HCT116 (cell line): ENCODE measurements around the gene TTLL11. TPM values are rescaled to one million over a fixed set of nuclear protein-coding genes. Genes with fewer than 3 reads are reported as not detected.

Experiments used
- ATAC-seq: fragments of 200-7000 bp; cut with Tn5 transposase; 2 replicates; pipeline ENCODE4 v1.9.1; 2020; ENCODE audit warnings: mild to moderate bottlenecking, moderate library complexity
- BruUV-seq: library from RNA; stranded (reverse); fragments of 400-500 nt; replicated peaks from 2 replicates; lab custom pipeline; 2021; lab: Mats Ljungman, UMichigan
- CTCF ChIA-PET: fragments of 300-600 bp; sonication (Branson Sonifier 250); formaldehyde crosslinking; loops from one replicate; lab custom pipeline; 2021; ENCODE audit warnings: antibody characterized with exemption; lab: Charles Lee
- POLR2A ChIA-PET: fragments of 300-600, 350-600 bp; sonication (Branson Sonifier 250); formaldehyde crosslinking; loops from one replicate; lab custom pipeline; 2021; ENCODE audit warnings: antibody characterized with exemption; lab: Charles Lee
- RAD21 ChIA-PET, 2 experiments: fragments of 300-600 bp; sonication (Branson Sonifier 250); formaldehyde crosslinking; loops; one replicate each; lab custom pipeline; 2023; ENCODE audit warnings: low total read pairs in 2 of 2; ENCODE audit not compliant: uncharacterized antibody in 2 of 2, unreplicated experiment in 2 of 2, low non-redundant PET in 1 of 2; lab: Charles Lee
- DNase-seq: peaks from one replicate; pipeline ENCODE4 v3.0.0-alpha.2; 2010; ENCODE audit warnings: low read depth, low spot score
- H2AFZ ChIP-seq: fragments of 200-600 bp; shearing (Covaris generic), sonication (generic); 2 replicates; pipeline ENCODE4 v1.6.1; 2017; ENCODE audit warnings: low read depth, mixed run types, mixed read lengths, antibody characterized with exemption, low read length; ENCODE audit not compliant: poor library complexity, severe bottlenecking
- H3K27ac ChIP-seq: 2 replicates; pipeline ENCODE4 v1.5.1; 2012; ENCODE audit warnings: low read depth, low read length
- H3K27me3 ChIP-seq: fragments of 200-600 bp; sonication (generic); 2 replicates; pipeline ENCODE4 v1.6.1; 2016; ENCODE audit warnings: mixed run types, low read length, mixed read lengths; ENCODE audit not compliant: insufficient read depth
- H3K36me3 ChIP-seq, 2 experiments: fragments of 200-500 bp in 1 of 2; fragments of 200-600 bp in 1 of 2; sonication (Bioruptor generic) in 1 of 2; sonication (generic) in 1 of 2; 2 replicates each; pipeline versions ENCODE4 v1.5.1 to v1.6.1; 2014 to 2016; ENCODE audit warnings: low read length in 2 of 2, inconsistent platforms in 1 of 2, mixed read lengths in 1 of 2, mixed run types in 1 of 2; ENCODE audit not compliant: insufficient read depth in 2 of 2, control insufficient read depth in 1 of 2
- H3K4me1 ChIP-seq, 2 experiments: fragments of 200-600 bp in 1 of 2; sonication (generic) in 1 of 2; 2 replicates each; pipeline versions ENCODE4 v1.5.1 to v1.6.1; 2012 to 2017; ENCODE audit warnings: low read length in 2 of 2, inconsistent platforms in 1 of 2, mild to moderate bottlenecking in 1 of 2, mixed read lengths in 1 of 2, mixed run types in 1 of 2, moderate library complexity in 1 of 2; ENCODE audit not compliant: insufficient read depth in 2 of 2, control insufficient read depth in 1 of 2
- H3K4me2 ChIP-seq: fragments of 200-600 bp; sonication (generic); 2 replicates; pipeline ENCODE4 v1.6.1; 2017; ENCODE audit warnings: mixed run types, low read length, mixed read lengths
- H3K4me3 ChIP-seq, 2 experiments: fragments of 200-600 bp in 1 of 2; sonication (generic) in 1 of 2; replicated peaks in 1 of 2; 2 replicates each; pipeline ENCODE4 v1.5.1; 2011 to 2016; ENCODE audit warnings: low read length in 2 of 2, control low read depth in 1 of 2, low read depth in 1 of 2, mild to moderate bottlenecking in 1 of 2, mixed read lengths in 1 of 2, mixed run types in 1 of 2
- H3K79me2 ChIP-seq: fragments of 200-600 bp; sonication (generic); 2 replicates; pipeline ENCODE4 v1.6.1; 2017; ENCODE audit warnings: mild to moderate bottlenecking, mixed run types, low read length, moderate library complexity, mixed read lengths; ENCODE audit not compliant: insufficient read depth
- H3K9ac ChIP-seq: fragments of 200-600 bp; sonication (generic); 2 replicates; pipeline ENCODE4 v1.6.1; 2016; ENCODE audit warnings: low read length, mixed read lengths
- H3K9me2 ChIP-seq: fragments of 200-600 bp; sonication (generic), shearing (Covaris generic); 2 replicates; pipeline ENCODE4 v1.6.1; 2017; ENCODE audit warnings: mixed run types, mild to moderate bottlenecking, moderate library complexity; ENCODE audit not compliant: insufficient read depth
- H3K9me3 ChIP-seq, 2 experiments: fragments of 200-500 bp in 1 of 2; fragments of 200-600 bp in 1 of 2; sonication (Bioruptor generic) in 1 of 2; sonication (generic) in 1 of 2; 2 replicates each; pipeline ENCODE4 v1.6.1; 2014 to 2017; ENCODE audit warnings: low read length in 2 of 2, mixed read lengths in 2 of 2, inconsistent platforms in 1 of 2, low read depth in 1 of 2, mild to moderate bottlenecking in 1 of 2, mixed run types in 1 of 2, moderate library complexity in 1 of 2; ENCODE audit not compliant: control insufficient read depth in 1 of 2, insufficient read depth in 1 of 2
- H4K20me1 ChIP-seq: fragments of 200-600 bp; sonication (generic), shearing (Covaris generic); 2 replicates; pipeline ENCODE4 v1.6.1; 2017; ENCODE audit warnings: mixed run types, mild to moderate bottlenecking, moderate library complexity; ENCODE audit not compliant: insufficient read depth
- CEBPB ChIP-seq: IDR thresholded peaks from 2 replicates; pipeline ENCODE4 v1.6.1; 2012; ENCODE audit warnings: low read depth
- ELF1 ChIP-seq: IDR thresholded peaks from 2 replicates; pipeline ENCODE4 v1.6.1; 2012; ENCODE audit warnings: low read depth, borderline replicate concordance
- POLR2A ChIP-seq: IDR thresholded peaks from 2 replicates; pipeline ENCODE4 v1.7.0; 2011; ENCODE audit warnings: borderline replicate concordance; ENCODE audit not compliant: insufficient read depth, insufficient read length; ENCODE audit errors: extremely low read depth
- RAD21 ChIP-seq: IDR thresholded peaks from 2 replicates; pipeline ENCODE4 v1.6.1; 2012; ENCODE audit warnings: low read depth, mild to moderate bottlenecking
- SRF ChIP-seq: IDR thresholded peaks from 2 replicates; pipeline ENCODE4 v1.6.1; 2012; ENCODE audit warnings: low read depth
- TCF7L2 ChIP-seq: IDR thresholded peaks from 2 replicates; pipeline ENCODE4 v1.7.0; 2011; ENCODE audit warnings: borderline replicate concordance, inconsistent platforms; ENCODE audit not compliant: insufficient read depth, insufficient read length; ENCODE audit errors: extremely low read depth
- ZFX ChIP-seq: fragments of 450-650 bp; IDR thresholded peaks from 2 replicates; pipeline ENCODE4 v1.6.1; 2017
- ZNF274 ChIP-seq: fragments of 200-500 bp; sonication (Bioruptor generic); IDR thresholded peaks from 2 replicates; pipeline ENCODE4 v1.6.1; 2014; ENCODE audit warnings: mild to moderate bottlenecking, low read depth, low read length, inconsistent platforms
- intact Hi-C: fragments of 100-400 bp; cut with micrococcal nuclease; formaldehyde crosslinking; loops from 2 replicates; pipeline ENCODE4 v1.10.0; 2022
- total RNA-seq: library from RNA; stranded (reverse); gene quantifications from one replicate; pipeline ENCODE4 v1.2.1, GENCODE V29; 2021; ENCODE audit not compliant: unreplicated experiment
- TF ChIP-seq, protein P1 (sequence below): IDR thresholded peaks from 2 replicates; pipeline ENCODE4 v1.6.1; 2011; ENCODE audit warnings: mild to moderate bottlenecking, low read length, moderate library complexity; ENCODE audit not compliant: insufficient replicate concordance; ENCODE audit errors: extremely low read depth
- TF ChIP-seq, protein P2 (sequence below): IDR thresholded peaks from 2 replicates; pipeline ENCODE4 v1.6.1; 2012; ENCODE audit warnings: low read depth
- TF ChIP-seq, protein P3 (sequence below): IDR thresholded peaks from 2 replicates; pipeline ENCODE4 v1.6.1; 2012

Gene TTLL11
- total RNA-seq, 1 experiment from 2014 or later = 2.2 TPM

DNA sequence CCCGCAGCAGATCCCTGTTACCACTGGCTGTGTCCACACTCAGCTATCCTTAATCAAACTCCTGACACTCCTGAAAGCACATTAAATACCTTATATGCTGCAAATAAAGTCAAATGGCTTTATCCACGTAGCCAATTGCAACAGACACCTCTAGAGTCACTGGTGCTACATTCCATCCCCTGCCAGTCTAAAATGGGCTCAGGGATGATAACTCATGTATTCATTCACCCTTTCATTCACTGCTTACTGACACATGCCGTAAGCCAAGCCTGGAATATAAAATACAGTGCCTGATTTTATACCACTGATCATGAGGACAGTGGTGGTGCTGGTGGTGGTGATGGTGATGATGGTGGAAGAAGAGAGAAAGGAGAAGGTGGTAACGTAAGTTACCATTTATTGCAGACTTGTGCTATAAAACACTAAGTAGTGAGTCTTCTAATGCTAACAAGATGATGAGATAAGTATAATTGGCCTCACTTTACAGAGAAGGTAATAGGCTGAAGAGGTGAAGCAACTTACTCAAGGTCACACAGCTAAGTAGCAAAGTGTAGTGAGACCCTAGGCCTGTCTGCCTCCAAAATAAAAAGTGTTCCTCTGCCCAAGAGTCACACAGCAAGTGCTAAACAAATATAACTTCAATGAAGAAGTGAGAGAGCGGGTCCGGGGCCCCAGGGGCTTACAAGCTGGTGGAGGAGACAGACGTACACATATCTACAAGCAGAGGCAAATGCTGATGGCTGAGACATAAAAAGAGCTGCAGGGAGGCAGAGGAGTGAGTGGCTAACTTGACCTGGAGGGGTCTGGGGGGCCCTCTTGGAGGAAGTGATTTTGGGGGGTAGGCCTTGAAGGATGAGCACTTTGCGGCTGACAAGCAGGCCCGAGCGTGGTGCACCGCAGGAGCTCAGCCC, 1.2 kb downstream of the TTLL11 start:
- no peaks in the 10 kb centered on the region; the same call in 1 of the 2 replicates for H3K79me2 ChIP-seq
- no peaks in the 10 kb centered on the region for H3K9me3 ChIP-seq
- peak overlapping the region; percentile 69 to 85 for H3K4me3 ChIP-seq
- no peaks in the 10 kb centered on the region for H4K20me1 ChIP-seq
- intact Hi-C loops = loop anchor here (10.0 kb wide), 2 partner anchors 547 to 1263 kb away; partner anchors contain the start of gene CRB2
- DNase-seq = no peak
- ChIA-PET POLR2A (no interaction called here), RAD21 (no interaction called here), CTCF (no interaction called here)
- peak overlapping the region; percentile 93 for H3K4me2 ChIP-seq
- H2AFZ ChIP-seq = no peak overlapping the region
- H3K9me2 ChIP-seq = no peaks in the 10 kb centered on the region
- TF ChIP-seq, protein P1, sequence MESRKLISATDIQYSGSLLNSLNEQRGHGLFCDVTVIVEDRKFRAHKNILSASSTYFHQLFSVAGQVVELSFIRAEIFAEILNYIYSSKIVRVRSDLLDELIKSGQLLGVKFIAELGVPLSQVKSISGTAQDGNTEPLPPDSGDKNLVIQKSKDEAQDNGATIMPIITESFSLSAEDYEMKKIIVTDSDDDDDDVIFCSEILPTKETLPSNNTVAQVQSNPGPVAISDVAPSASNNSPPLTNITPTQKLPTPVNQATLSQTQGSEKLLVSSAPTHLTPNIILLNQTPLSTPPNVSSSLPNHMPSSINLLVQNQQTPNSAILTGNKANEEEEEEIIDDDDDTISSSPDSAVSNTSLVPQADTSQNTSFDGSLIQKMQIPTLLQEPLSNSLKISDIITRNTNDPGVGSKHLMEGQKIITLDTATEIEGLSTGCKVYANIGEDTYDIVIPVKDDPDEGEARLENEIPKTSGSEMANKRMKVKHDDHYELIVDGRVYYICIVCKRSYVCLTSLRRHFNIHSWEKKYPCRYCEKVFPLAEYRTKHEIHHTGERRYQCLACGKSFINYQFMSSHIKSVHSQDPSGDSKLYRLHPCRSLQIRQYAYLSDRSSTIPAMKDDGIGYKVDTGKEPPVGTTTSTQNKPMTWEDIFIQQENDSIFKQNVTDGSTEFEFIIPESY = no peak
- no peak for TF ChIP-seq SRF
- no peak for TF ChIP-seq ZFX
- no peak for TF ChIP-seq RAD21
- TF ChIP-seq ZNF274 = no peak
- TF ChIP-seq, protein P2, sequence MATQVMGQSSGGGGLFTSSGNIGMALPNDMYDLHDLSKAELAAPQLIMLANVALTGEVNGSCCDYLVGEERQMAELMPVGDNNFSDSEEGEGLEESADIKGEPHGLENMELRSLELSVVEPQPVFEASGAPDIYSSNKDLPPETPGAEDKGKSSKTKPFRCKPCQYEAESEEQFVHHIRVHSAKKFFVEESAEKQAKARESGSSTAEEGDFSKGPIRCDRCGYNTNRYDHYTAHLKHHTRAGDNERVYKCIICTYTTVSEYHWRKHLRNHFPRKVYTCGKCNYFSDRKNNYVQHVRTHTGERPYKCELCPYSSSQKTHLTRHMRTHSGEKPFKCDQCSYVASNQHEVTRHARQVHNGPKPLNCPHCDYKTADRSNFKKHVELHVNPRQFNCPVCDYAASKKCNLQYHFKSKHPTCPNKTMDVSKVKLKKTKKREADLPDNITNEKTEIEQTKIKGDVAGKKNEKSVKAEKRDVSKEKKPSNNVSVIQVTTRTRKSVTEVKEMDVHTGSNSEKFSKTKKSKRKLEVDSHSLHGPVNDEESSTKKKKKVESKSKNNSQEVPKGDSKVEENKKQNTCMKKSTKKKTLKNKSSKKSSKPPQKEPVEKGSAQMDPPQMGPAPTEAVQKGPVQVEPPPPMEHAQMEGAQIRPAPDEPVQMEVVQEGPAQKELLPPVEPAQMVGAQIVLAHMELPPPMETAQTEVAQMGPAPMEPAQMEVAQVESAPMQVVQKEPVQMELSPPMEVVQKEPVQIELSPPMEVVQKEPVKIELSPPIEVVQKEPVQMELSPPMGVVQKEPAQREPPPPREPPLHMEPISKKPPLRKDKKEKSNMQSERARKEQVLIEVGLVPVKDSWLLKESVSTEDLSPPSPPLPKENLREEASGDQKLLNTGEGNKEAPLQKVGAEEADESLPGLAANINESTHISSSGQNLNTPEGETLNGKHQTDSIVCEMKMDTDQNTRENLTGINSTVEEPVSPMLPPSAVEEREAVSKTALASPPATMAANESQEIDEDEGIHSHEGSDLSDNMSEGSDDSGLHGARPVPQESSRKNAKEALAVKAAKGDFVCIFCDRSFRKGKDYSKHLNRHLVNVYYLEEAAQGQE = no peak
- TF ChIP-seq, protein P3, sequence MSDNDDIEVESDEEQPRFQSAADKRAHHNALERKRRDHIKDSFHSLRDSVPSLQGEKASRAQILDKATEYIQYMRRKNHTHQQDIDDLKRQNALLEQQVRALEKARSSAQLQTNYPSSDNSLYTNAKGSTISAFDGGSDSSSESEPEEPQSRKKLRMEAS = no peak
- TF ChIP-seq CEBPB = no peak
- no peak for TF ChIP-seq ELF1
- no peak for TF ChIP-seq POLR2A
- TF ChIP-seq TCF7L2 = no peak
- peak overlapping the region; percentile 63 for H3K9ac ChIP-seq
- ATAC-seq = no peak
- H3K4me1 ChIP-seq = peaks cover 9 to 15% of the 10 kb centered on the region in 2 experiments
- no peaks in the 10 kb centered on the region for H3K36me3 ChIP-seq
- H3K27me3 ChIP-seq = no peaks in the 10 kb centered on the region
- peak overlapping the region; percentile 23; the same call in 1 of the 2 replicates for H3K27ac ChIP-seq
- TSS peak; percentile 51 for BruUV-seq
